DND-41 (cell line): ENCODE measurements around the gene STAG3.

ENCODE experiments used
- EZH2 ChIP-seq: IDR thresholded peaks from 3 replicates; pipeline ENCODE4 v1.6.1; 2012; ENCODE audit warnings: borderline replicate concordance, low read depth, mild to moderate bottlenecking, moderate library complexity, low read length, inconsistent platforms; ENCODE audit not compliant: severe bottlenecking
- TF ChIP-seq, protein P1 (sequence below): IDR thresholded peaks from 2 replicates; pipeline ENCODE4 v1.5.1; 2012; ENCODE audit warnings: borderline replicate concordance, low read length, moderate library complexity, mild to moderate bottlenecking; ENCODE audit not compliant: poor library complexity, severe bottlenecking; ENCODE audit errors: extremely low read depth

DNA sequence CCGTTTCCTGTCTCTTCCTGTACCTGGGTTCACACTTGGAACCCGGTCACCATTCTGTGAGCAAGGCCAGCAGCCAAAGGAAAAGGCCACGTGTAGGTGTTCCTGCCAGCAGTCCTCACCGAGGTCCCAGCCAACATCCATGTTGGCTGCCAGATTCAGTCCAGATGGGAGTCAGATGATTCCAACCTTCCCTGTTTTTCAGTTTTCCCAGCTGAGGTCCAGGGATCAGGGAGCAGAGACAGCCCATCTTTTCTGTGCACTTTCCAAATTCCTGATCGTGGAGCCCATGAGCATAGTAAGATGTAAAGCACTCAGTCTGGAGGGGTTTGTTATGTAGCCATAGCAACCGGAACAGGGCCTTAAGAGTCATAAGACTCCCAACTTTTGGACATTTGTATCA is 38.2 kb downstream of the STAG3 start:
- TF ChIP-seq, protein P1, sequence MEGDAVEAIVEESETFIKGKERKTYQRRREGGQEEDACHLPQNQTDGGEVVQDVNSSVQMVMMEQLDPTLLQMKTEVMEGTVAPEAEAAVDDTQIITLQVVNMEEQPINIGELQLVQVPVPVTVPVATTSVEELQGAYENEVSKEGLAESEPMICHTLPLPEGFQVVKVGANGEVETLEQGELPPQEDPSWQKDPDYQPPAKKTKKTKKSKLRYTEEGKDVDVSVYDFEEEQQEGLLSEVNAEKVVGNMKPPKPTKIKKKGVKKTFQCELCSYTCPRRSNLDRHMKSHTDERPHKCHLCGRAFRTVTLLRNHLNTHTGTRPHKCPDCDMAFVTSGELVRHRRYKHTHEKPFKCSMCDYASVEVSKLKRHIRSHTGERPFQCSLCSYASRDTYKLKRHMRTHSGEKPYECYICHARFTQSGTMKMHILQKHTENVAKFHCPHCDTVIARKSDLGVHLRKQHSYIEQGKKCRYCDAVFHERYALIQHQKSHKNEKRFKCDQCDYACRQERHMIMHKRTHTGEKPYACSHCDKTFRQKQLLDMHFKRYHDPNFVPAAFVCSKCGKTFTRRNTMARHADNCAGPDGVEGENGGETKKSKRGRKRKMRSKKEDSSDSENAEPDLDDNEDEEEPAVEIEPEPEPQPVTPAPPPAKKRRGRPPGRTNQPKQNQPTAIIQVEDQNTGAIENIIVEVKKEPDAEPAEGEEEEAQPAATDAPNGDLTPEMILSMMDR, result no peak
- TF ChIP-seq EZH2, result no peak
